ENCODE measurements around the gene ADA. TPM values are rescaled to one million over a fixed set of nuclear protein-coding genes. Genes with fewer than 3 reads are reported as not detected.
"Not testable (repeated sequence)": the region's sequence is repeated elsewhere in the genome, so short reads cannot be mapped to it uniquely, and the experiment has no call there.

Gene ADA
- polyA plus RNA-seq, 4 donors: 4.3 to 135 (median 101) TPM

- WGBS, 3 donors: 78 to 86% (median 84%) methylated on average over 9 of the region's 9 CpGs
- H3K27me3 ChIP-seq (ENCODE audit: control insufficient read depth in 3 of 3, insufficient read depth in 3 of 3, low read length in 3 of 3); DNase-seq; H3K4me3 ChIP-seq (ENCODE audit: low read depth in 1 of 3, low read length in 3 of 3); H3K27ac ChIP-seq (ENCODE audit: low read depth in 1 of 3, low read length in 2 of 3); H3K9me3 ChIP-seq (ENCODE audit: control insufficient read depth in 2 of 2, insufficient read depth in 1 of 2, low read depth in 1 of 2, low read length in 1 of 2); FAIRE-seq; H3K4me1 ChIP-seq (ENCODE audit: control insufficient read depth in 3 of 3, insufficient read depth in 2 of 3, low read depth in 1 of 3, low read length in 2 of 3); H3K36me3 ChIP-seq (ENCODE audit: control insufficient read depth in 3 of 3, insufficient read depth in 2 of 3, low read depth in 1 of 3, low read length in 3 of 3): not testable (repeated sequence)
These were observed 19.4 kb upstream of the ADA start for GRCh38 chr20:44670851-44671250.

- no peak overlapping the region for H3K4me3 ChIP-seq (ENCODE audit: low read depth in 1 of 3, low read length in 3 of 3)
- FAIRE-seq: no peak
These were observed 14.6 kb upstream of the ADA start for GRCh38 chr20:44666066-44666465.

DNA sequence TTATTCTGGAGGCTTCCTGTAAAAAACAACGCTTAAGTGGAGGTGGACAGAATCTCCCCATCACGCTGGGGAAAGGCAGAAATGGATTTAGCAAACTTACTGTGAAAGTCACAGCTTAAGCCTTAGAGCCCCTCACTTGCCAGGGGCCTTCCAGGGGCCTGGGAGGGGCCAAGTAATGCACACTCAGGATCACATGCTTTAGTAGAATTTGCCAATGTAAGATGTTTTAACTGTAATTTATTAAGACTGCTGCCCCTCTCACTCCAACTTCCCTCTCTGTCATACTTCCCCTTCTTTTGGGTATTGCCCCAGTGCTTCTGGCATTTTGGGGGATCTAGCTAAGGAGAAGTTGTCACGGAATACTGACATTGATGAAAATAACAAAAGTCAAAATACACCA lies 12.6 kb upstream of the ADA start:
- Histone ChIP-seq H3K27ac (ENCODE audit: low read depth in 1 of 3, low read length in 2 of 3) (no peak overlapping the region), H3K9me3 (ENCODE audit: control insufficient read depth in 2 of 2, insufficient read depth in 1 of 2, low read depth in 1 of 2, low read length in 1 of 2) (peaks cover 0 to under 1% of the 10 kb centered on the region in 2 donors), H3K4me3 (ENCODE audit: low read depth in 1 of 3, low read length in 3 of 3) (no peak overlapping the region), H3K36me3 (ENCODE audit: control insufficient read depth in 3 of 3, insufficient read depth in 2 of 3, low read depth in 1 of 3, low read length in 3 of 3) (no peaks in the 10 kb centered on the region), H3K27me3 (ENCODE audit: control insufficient read depth in 3 of 3, insufficient read depth in 3 of 3, low read length in 3 of 3) (no peaks in the 10 kb centered on the region), H3K4me1 (ENCODE audit: control insufficient read depth in 3 of 3, insufficient read depth in 2 of 3, low read depth in 1 of 3, low read length in 2 of 3) (no peaks in the 10 kb centered on the region)
- WGBS, 3 donors: 63 to 89% (median 80%) methylated on average over 3 of the region's 3 CpGs
- DNase-seq: no peak
- no peak for FAIRE-seq

More at GRCh38 chr20:44666066-44666465, 14.6 kb upstream of the ADA start:
- Histone ChIP-seq H3K4me1 (ENCODE audit: control insufficient read depth in 3 of 3, insufficient read depth in 2 of 3, low read depth in 1 of 3, low read length in 2 of 3) (no peaks in the 10 kb centered on the region), H3K9me3 (ENCODE audit: control insufficient read depth in 2 of 2, insufficient read depth in 1 of 2, low read depth in 1 of 2, low read length in 1 of 2) (no peaks in the 10 kb centered on the region), H3K36me3 (ENCODE audit: control insufficient read depth in 3 of 3, insufficient read depth in 2 of 3, low read depth in 1 of 3, low read length in 3 of 3) (no peaks in the 10 kb centered on the region), H3K27me3 (ENCODE audit: control insufficient read depth in 3 of 3, insufficient read depth in 3 of 3, low read length in 3 of 3) (no peaks in the 10 kb centered on the region), H3K27ac (ENCODE audit: low read depth in 1 of 3, low read length in 2 of 3) (no peak overlapping the region)
- DNase-seq: no peak
- 78 to 92% (median 88%) methylated on average over 3 of the region's 3 CpGs for WGBS, 3 donors

GRCh38 chr20:44662261-44662660 lies 10.8 kb upstream of the ADA start:
- DNase-seq (no peak), FAIRE-seq (no peak)
- H3K4me1 ChIP-seq (ENCODE audit: control insufficient read depth in 3 of 3, insufficient read depth in 2 of 3, low read depth in 1 of 3, low read length in 2 of 3): no peaks in the 10 kb centered on the region
- peaks cover 0 to 12% of the 10 kb centered on the region in 2 donors for H3K9me3 ChIP-seq (ENCODE audit: control insufficient read depth in 2 of 2, insufficient read depth in 1 of 2, low read depth in 1 of 2, low read length in 1 of 2)
- no peaks in the 10 kb centered on the region for H3K36me3 ChIP-seq (ENCODE audit: control insufficient read depth in 3 of 3, insufficient read depth in 2 of 3, low read depth in 1 of 3, low read length in 3 of 3)
- no peak overlapping the region for H3K27ac ChIP-seq (ENCODE audit: low read depth in 1 of 3, low read length in 2 of 3)
- H3K27me3 ChIP-seq (ENCODE audit: control insufficient read depth in 3 of 3, insufficient read depth in 3 of 3, low read length in 3 of 3): no peaks in the 10 kb centered on the region
- WGBS, 3 donors: 67 to 90% (median 77%) methylated on average over 3 of the region's 3 CpGs
- H3K4me3 ChIP-seq (ENCODE audit: low read depth in 1 of 3, low read length in 3 of 3): no peak overlapping the region

DNA sequence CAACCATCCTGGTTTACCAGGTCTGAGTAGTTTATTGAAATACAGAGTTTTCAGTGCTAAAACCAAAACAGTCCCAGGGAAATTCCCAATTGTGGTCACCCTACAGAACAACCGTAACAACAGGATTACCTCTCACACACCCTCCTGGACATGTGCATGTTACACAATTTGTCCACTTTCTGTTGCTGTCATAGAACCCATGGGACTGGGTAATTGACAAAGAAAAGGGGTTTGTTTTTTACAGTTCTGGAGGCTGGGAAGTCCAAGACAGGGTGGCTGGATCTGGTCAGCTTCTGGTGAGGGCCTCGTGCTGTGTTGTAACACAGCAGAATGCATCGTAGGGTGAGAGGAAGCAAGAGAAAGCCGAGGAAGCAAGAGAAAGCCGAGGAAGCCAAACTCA lies 9.1 kb upstream of the ADA start:
- Histone ChIP-seq H3K9me3 (ENCODE audit: control insufficient read depth in 2 of 2, insufficient read depth in 1 of 2, low read depth in 1 of 2, low read length in 1 of 2) (peaks cover 0 to 12% of the 10 kb centered on the region in 2 donors), H3K27me3 (ENCODE audit: control insufficient read depth in 3 of 3, insufficient read depth in 3 of 3, low read length in 3 of 3) (peaks cover 0 to 4% (median 0%) of the 10 kb centered on the region in 3 donors), H3K4me3 (ENCODE audit: low read depth in 1 of 3, low read length in 3 of 3) (no peak overlapping the region), H3K4me1 (ENCODE audit: control insufficient read depth in 3 of 3, insufficient read depth in 2 of 3, low read depth in 1 of 3, low read length in 2 of 3) (no peaks in the 10 kb centered on the region), H3K36me3 (ENCODE audit: control insufficient read depth in 3 of 3, insufficient read depth in 2 of 3, low read depth in 1 of 3, low read length in 3 of 3) (no peaks in the 10 kb centered on the region), H3K27ac (ENCODE audit: low read depth in 1 of 3, low read length in 2 of 3) (no peak overlapping the region)
- WGBS, 3 donors: 75 to 87% (median 81%) methylated on average over 5 of the region's 5 CpGs
- DNase-seq: no peak
- FAIRE-seq: no peak

DNA sequence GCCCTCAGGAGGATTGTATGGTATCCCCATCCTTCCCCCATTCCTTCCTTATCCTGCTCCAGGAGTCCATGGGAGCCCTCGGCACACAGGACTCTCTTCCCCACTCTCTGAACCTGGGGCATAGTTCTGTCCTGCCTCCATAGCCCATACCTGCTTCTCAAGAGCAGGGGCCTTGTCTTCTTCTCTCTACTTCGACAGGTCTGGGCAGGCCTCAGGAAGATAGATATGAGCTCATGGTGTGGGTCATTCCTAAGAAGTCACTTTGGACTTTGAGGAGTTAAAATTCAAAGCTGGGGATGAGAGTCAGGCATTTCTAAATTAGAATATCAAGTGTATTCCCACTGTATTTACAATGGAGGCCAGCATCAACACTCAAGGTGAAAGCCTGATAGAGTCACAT lies 8.4 kb upstream of the ADA start:
- 89 to 94% (median 89%) methylated on average over 2 of the region's 2 CpGs for WGBS, 3 donors
- DNase-seq: no peak

DNA sequence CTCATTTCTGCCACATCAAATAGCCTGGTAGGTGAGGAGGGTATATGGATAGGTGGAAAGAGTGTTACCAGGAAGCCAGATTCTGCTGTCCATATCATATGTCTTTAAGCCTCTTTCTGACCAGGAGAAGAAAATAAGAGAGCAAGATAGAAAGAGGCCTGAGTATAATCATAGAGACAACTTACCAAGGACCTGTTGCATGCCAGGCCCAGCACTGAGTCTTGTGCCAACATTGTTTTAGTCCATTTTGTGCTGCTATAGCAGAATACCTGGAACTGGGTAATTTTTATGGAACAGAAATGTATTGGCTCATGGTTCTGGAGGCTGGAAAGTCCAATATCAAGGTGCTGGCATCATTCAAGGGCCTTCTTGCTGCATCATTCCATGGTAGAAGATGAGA lies 7.3 kb upstream of the ADA start:
- Histone ChIP-seq H3K27me3 (ENCODE audit: control insufficient read depth in 3 of 3, insufficient read depth in 3 of 3, low read length in 3 of 3) (peaks cover 0 to 14% (median 0%) of the 10 kb centered on the region in 3 donors), H3K9me3 (ENCODE audit: control insufficient read depth in 2 of 2, insufficient read depth in 1 of 2, low read depth in 1 of 2, low read length in 1 of 2) (peaks cover 0 to 12% of the 10 kb centered on the region in 2 donors), H3K27ac (ENCODE audit: low read depth in 1 of 3, low read length in 2 of 3) (no peak overlapping the region), H3K4me3 (ENCODE audit: low read depth in 1 of 3, low read length in 3 of 3) (no peak overlapping the region), H3K4me1 (ENCODE audit: control insufficient read depth in 3 of 3, insufficient read depth in 2 of 3, low read depth in 1 of 3, low read length in 2 of 3) (no peaks in the 10 kb centered on the region), H3K36me3 (ENCODE audit: control insufficient read depth in 3 of 3, insufficient read depth in 2 of 3, low read depth in 1 of 3, low read length in 3 of 3) (no peaks in the 10 kb centered on the region)
- DNase-seq (no peak), FAIRE-seq (no peak)

More for the DNA sequence above, 8.4 kb upstream of the ADA start:
- H3K4me3 ChIP-seq (ENCODE audit: low read depth in 1 of 3, low read length in 3 of 3): no peak overlapping the region
- H3K27ac ChIP-seq (ENCODE audit: low read depth in 1 of 3, low read length in 2 of 3): no peak overlapping the region
- peaks cover 0 to 12% of the 10 kb centered on the region in 2 donors for H3K9me3 ChIP-seq (ENCODE audit: control insufficient read depth in 2 of 2, insufficient read depth in 1 of 2, low read depth in 1 of 2, low read length in 1 of 2)
- peaks cover 0 to 10% (median 0%) of the 10 kb centered on the region in 3 donors for H3K27me3 ChIP-seq (ENCODE audit: control insufficient read depth in 3 of 3, insufficient read depth in 3 of 3, low read length in 3 of 3)
- FAIRE-seq: no peak
- H3K36me3 ChIP-seq (ENCODE audit: control insufficient read depth in 3 of 3, insufficient read depth in 2 of 3, low read depth in 1 of 3, low read length in 3 of 3): no peaks in the 10 kb centered on the region
- H3K4me1 ChIP-seq (ENCODE audit: control insufficient read depth in 3 of 3, insufficient read depth in 2 of 3, low read depth in 1 of 3, low read length in 2 of 3): no peaks in the 10 kb centered on the region

GRCh38 chr20:44657875-44658274 lies 6.4 kb upstream of the ADA start:
- peaks cover 0 to 20% (median 0%) of the 10 kb centered on the region in 3 donors for H3K27me3 ChIP-seq (ENCODE audit: control insufficient read depth in 3 of 3, insufficient read depth in 3 of 3, low read length in 3 of 3)
- H3K4me1 ChIP-seq (ENCODE audit: control insufficient read depth in 3 of 3, insufficient read depth in 2 of 3, low read depth in 1 of 3, low read length in 2 of 3): peaks cover 0 to 3% (median 0%) of the 10 kb centered on the region in 3 donors
- no peaks in the 10 kb centered on the region for H3K36me3 ChIP-seq (ENCODE audit: control insufficient read depth in 3 of 3, insufficient read depth in 2 of 3, low read depth in 1 of 3, low read length in 3 of 3)
- DNase-seq (no peak), FAIRE-seq (no peak)
- H3K27ac ChIP-seq (ENCODE audit: low read depth in 1 of 3, low read length in 2 of 3): no peak overlapping the region
- WGBS, 3 donors: 92 to 97% (median 96%) methylated on average over 2 of the region's 2 CpGs
- no peak overlapping the region for H3K4me3 ChIP-seq (ENCODE audit: low read depth in 1 of 3, low read length in 3 of 3)
- H3K9me3 ChIP-seq (ENCODE audit: control insufficient read depth in 2 of 2, insufficient read depth in 1 of 2, low read depth in 1 of 2, low read length in 1 of 2): peaks cover 0 to 12% of the 10 kb centered on the region in 2 donors

DNA sequence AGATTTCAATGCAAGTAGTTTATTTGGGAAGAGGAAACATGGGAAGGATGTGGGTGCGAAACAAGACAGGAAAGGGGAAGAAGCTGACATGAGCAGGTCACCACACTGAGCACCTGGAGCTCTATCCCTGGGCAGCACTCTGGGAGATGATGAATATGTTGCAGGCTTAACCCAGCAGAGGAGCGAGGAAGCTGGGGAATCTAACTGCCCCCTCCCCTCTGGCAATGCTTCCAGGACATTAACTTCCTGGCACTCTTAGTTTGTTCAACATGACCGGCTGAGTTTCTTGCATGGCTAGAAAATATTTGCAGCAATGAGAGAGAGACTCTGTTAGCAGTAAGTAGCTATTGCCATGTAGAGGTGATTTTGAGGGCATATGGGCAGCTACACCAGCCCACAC lies 4.9 kb upstream of the ADA start:
- FAIRE-seq (no peak), DNase-seq (no peak)
- H3K4me3 ChIP-seq (ENCODE audit: low read depth in 1 of 3, low read length in 3 of 3): no peak overlapping the region
- WGBS, 3 donors: 59 to 76% (median 74%) methylated on average over 3 of the region's 3 CpGs
- H3K27ac ChIP-seq (ENCODE audit: low read depth in 1 of 3, low read length in 2 of 3): no peak overlapping the region
- no peaks in the 10 kb centered on the region for H3K36me3 ChIP-seq (ENCODE audit: control insufficient read depth in 3 of 3, insufficient read depth in 2 of 3, low read depth in 1 of 3, low read length in 3 of 3)
- H3K9me3 ChIP-seq (ENCODE audit: control insufficient read depth in 2 of 2, insufficient read depth in 1 of 2, low read depth in 1 of 2, low read length in 1 of 2): peaks cover 0 to 12% of the 10 kb centered on the region in 2 donors
- H3K4me1 ChIP-seq (ENCODE audit: control insufficient read depth in 3 of 3, insufficient read depth in 2 of 3, low read depth in 1 of 3, low read length in 2 of 3): peaks cover 0 to 4% (median 0%) of the 10 kb centered on the region in 3 donors
- peaks cover 0 to 20% (median 0%) of the 10 kb centered on the region in 3 donors for H3K27me3 ChIP-seq (ENCODE audit: control insufficient read depth in 3 of 3, insufficient read depth in 3 of 3, low read length in 3 of 3)

All from small intestine (tissue), 7 donors.